Esophagus muscularis mucosa (tissue), 4 donors: ENCODE data around the gene GP1BA. TPM values are rescaled to one million over a fixed set of nuclear protein-coding genes. Genes with fewer than 3 reads are reported as not detected.

Experiments used
- DNase-seq: peaks from one replicate; pipeline ENCODE4 v3.0.0-alpha.2; 2017; ENCODE audit errors: extremely low spot score
- H3K27ac ChIP-seq, 4 donors: fragments of 200-600 bp; sonication (generic); replicated peaks in 1 of 4; 1 replicate in 3 of 4; 2 replicates in 1 of 4; pipeline ENCODE4 v1.5.1; 2016 to 2019; ENCODE audit warnings: mild to moderate bottlenecking in 1 of 4
- H3K27me3 ChIP-seq, 4 donors: fragments of 200-600 bp; sonication (generic); one replicate each; pipeline versions ENCODE4 v1.5.1 to v1.6.0; 2016 to 2019
- H3K36me3 ChIP-seq, 4 donors: fragments of 200-600 bp; sonication (generic); one replicate each; pipeline ENCODE4 v1.5.1; 2016 to 2019
- H3K4me1 ChIP-seq, 4 donors: fragments of 200-600 bp; sonication (generic); one replicate each; pipeline ENCODE4 v1.5.1; 2016 to 2019
- H3K4me3 ChIP-seq, 4 donors: fragments of 200-600 bp; sonication (generic); 1 replicate in 2 of 4; 2 replicates in 2 of 4; pipeline ENCODE4 v1.5.1; 2016 to 2019; ENCODE audit warnings: mild to moderate bottlenecking in 4 of 4, moderate library complexity in 1 of 4
- H3K9me3 ChIP-seq, 4 donors: fragments of 200-600 bp; sonication (generic); 1 replicate in 3 of 4; 2 replicates in 1 of 4; pipeline ENCODE4 v1.5.1; 2016 to 2019
- CTCF ChIP-seq, 3 experiments: fragments of 200-600 bp in 2 of 3; fragments of 450-650 bp in 1 of 3; sonication (generic) in 2 of 3; IDR thresholded peaks; one replicate each; pipeline ENCODE4 v1.5.1; 2017 to 2019; ENCODE audit warnings: antibody characterized with exemption in 3 of 3, mild to moderate bottlenecking in 2 of 3, moderate library complexity in 1 of 3
- EP300 ChIP-seq: sonication (generic); formaldehyde crosslinking; IDR thresholded peaks from one replicate; pipeline ENCODE4 v1.6.1; 2017; ENCODE audit warnings: antibody characterized with exemption
- POLR2A ChIP-seq: fragments of 450-650 bp; IDR thresholded peaks from one replicate; pipeline ENCODE4 v1.6.1; 2017; ENCODE audit warnings: antibody characterized with exemption, moderate library complexity, mild to moderate bottlenecking, low read depth
- POLR2AphosphoS5 ChIP-seq, 2 donors: sonication (generic); formaldehyde crosslinking; IDR thresholded peaks; one replicate each; pipeline ENCODE4 v1.6.1; 2017; ENCODE audit warnings: antibody characterized with exemption in 2 of 2
- whole genome bisulfite sequencing: methylation state at CpG from one replicate; pipeline ENCODE4 v1.1.5; 2018; 5-methylcytosine and 5-hydroxymethylcytosine counted together
- intact Hi-C: fragments of 100-400 bp; cut with DNase I; formaldehyde crosslinking; loops from one replicate; pipeline ENCODE4 v1.15.1; 2023
- total RNA-seq, 4 donors: library from RNA; depleted of rRNA; stranded (reverse); fragments of >200 nt; gene quantifications; one replicate each; pipeline versions ENCODE4 v1.1.0 to v1.2.1, GENCODE V29; 2016

GP1BA gene
- total RNA-seq, 4 donors from 2014 or later, result 0.33 TPM; not detected in 3

GRCh38 chr17:4953451-4953961 is 21.4 kb downstream of the GP1BA start:
- 75% methylated on average over 14 of the region's 14 CpGs for WGBS
- no peak overlapping the region for H3K27ac ChIP-seq
- H3K4me3 ChIP-seq, result no peak overlapping the region
- no peaks in the 10 kb centered on the region for H3K27me3 ChIP-seq
- intact Hi-C loops, result no loop called here
- TF ChIP-seq POLR2AphosphoS5 (IDR thresholded peaks at IDR 0.05) (no peak), EP300 (no peak), POLR2A (no peak), CTCF (IDR thresholded peaks at IDR 0.05) (no peak)
- H3K4me1 ChIP-seq, result peaks cover 19 to 36% (median 29%) of the 10 kb centered on the region in 4 donors
- peaks cover 0 to 15% (median 7%) of the 10 kb centered on the region in 4 donors for H3K36me3 ChIP-seq
- DNase-seq, result no peak
- H3K9me3 ChIP-seq, result no peaks in the 10 kb centered on the region

GRCh38 chr17:4955091-4955490 is 23.0 kb downstream of the GP1BA start:
- Histone ChIP-seq H3K36me3 (peaks cover 12 to 31% (median 23%) of the 10 kb centered on the region in 4 donors), H3K27ac (no peak overlapping the region), H3K4me1 (peaks cover 14 to 21% (median 20%) of the 10 kb centered on the region in 4 donors), H3K4me3 (no peak overlapping the region), H3K27me3 (no peaks in the 10 kb centered on the region), H3K9me3 (no peaks in the 10 kb centered on the region)
- 92% methylated on average over 8 of the region's 8 CpGs for WGBS
- no peak for DNase-seq
- intact Hi-C loops, result no loop called here
- no peak for TF ChIP-seq CTCF (IDR thresholded peaks at IDR 0.05)
- TF ChIP-seq POLR2AphosphoS5 (IDR thresholded peaks at IDR 0.05), result no peak
- TF ChIP-seq POLR2A, result no peak
- TF ChIP-seq EP300, result no peak

GRCh38 chr17:4956493-4957061 is 24.5 kb downstream of the GP1BA start:
- Histone ChIP-seq H3K27me3 (no peaks in the 10 kb centered on the region), H3K4me3 (no peak overlapping the region), H3K4me1 (peaks cover 0 to 6% (median 5%) of the 10 kb centered on the region in 4 donors), H3K36me3 (peaks cover 15 to 45% (median 34%) of the 10 kb centered on the region in 4 donors), H3K9me3 (no peaks in the 10 kb centered on the region), H3K27ac (no peak overlapping the region)
- TF ChIP-seq EP300, result no peak
- no peak for TF ChIP-seq POLR2A
- TF ChIP-seq POLR2AphosphoS5 (IDR thresholded peaks at IDR 0.05), result no peak
- peak in 1 of 3 experiments; percentile 15 for TF ChIP-seq CTCF (IDR thresholded peaks at IDR 0.05)
- intact Hi-C loops, result no loop called here
- whole genome bisulfite sequencing, result 56% methylated on average over 6 of the region's 10 CpGs
- no peak for DNase-seq

- Histone ChIP-seq H3K9me3 (no peaks in the 10 kb centered on the region), H3K4me3 (no peak overlapping the region), H3K4me1 (no peaks in the 10 kb centered on the region), H3K27ac (no peak overlapping the region), H3K36me3 (peaks cover 15 to 45% (median 37%) of the 10 kb centered on the region in 4 donors), H3K27me3 (no peaks in the 10 kb centered on the region)
- 57% methylated on average over 3 of the region's 3 CpGs for WGBS
- intact Hi-C loops, result no loop called here
- no peak for DNase-seq
- no peak for TF ChIP-seq POLR2AphosphoS5 (IDR thresholded peaks at IDR 0.05)
- no peak for TF ChIP-seq CTCF (IDR thresholded peaks at IDR 0.05)
- no peak for TF ChIP-seq EP300
- no peak for TF ChIP-seq POLR2A
Measured at GRCh38 chr17:4958102-4958501, 26.0 kb downstream of the GP1BA start.
